Hematopoietic multipotent progenitor cell treated with erythropoietin and hydrocortisone succinate and interleukin-3 and kit ligand, for 6 days (in vitro differentiated cells): ENCODE measurements around the gene LIPH.
"Not testable (repeated sequence)": the region's sequence is repeated elsewhere in the genome, so short reads cannot be mapped to it uniquely, and the experiment has no call there.

Source experiments
- DNase-seq: peaks from one replicate; pipeline ENCODE4 v3.0.0-alpha.2; 2015

Gene LIPH

DNA sequence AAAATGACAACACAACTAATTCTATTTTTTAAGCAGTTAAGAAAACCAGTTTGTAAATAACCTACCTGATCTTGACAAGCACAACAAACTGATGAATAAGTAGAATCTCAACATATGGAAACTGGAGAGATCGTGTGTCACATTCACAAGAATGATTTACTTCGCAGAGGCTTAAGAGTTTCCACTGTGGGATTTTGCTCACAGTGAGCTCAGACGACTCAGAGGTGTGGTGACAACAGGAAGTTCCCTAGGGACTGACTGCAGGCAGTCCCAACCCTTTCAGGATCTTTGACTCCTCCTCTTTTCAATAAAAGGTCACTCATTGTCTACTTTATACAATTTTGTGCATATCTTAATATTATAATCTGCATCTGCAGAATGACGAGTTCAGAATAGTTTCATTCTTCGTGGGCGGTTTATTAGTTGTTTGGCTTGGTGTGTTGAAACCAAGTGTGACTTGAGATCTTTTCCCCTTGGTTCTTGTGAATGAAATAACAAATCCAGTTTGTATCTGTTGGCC is at the start of gene LIPH:
Gene LIPH (minus strand): TSS at position 231 of the 520 bp plus-strand sequence. CDS start 117 bp downstream, at position 114.
- no peak for DNase-seq

DNA sequence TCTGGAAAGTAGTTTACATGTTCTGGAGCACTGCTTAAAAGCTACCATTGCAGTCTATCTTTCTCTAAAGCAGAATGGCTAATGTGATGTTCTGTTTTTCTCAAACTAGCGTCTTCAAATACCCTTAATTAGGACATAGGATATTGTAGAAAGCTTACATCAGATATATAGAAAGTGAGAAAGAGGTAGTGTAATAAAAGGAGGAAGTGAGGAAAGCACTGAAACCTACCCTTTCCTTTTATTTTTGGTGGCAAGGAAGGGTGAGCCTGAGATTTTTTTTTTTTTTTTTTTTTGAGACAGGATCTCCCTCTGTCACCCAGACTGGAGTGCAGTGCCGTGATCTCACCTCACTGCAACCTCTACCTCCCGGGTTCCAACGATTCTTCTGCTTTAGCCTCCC is 43.1 kb upstream of the LIPH start:
- no peak for DNase-seq

DNA sequence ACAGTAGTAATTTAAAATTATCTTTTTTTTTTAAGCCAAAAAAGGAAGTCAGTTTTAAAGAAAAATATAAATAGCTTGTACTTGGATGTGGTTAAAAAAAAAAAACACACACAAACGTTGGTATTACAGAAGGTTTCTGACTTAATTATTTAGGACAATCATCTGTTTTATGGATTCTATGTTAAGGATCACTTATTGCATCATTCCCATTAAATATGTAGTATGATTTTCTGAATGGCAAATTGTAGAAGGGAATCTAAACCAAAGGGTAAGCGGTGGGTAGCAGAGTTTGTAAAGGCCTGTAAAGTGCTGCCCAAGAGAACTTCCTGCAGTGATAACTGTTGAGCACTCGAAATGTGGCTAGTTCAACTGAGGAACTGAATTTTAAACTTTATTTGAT is 41.7 kb upstream of the LIPH start:
- no peak for DNase-seq

DNA sequence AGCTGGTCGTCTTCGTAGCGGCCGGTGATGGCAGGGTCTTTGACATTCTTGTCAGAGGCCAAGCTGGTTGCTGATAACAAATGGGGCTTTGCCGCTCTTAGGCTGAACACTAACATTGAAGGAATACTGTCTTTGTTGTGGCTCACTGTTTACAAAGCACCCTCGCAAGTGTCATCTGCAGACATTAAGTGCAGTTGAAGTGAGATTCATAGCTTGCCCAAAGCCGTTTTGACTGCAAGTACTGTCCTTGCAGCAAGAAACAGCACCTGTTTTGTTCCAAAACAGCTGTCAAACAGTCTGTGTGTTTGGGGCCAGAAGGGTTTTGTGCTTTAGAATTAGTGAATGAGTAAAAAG is 34.3 kb upstream of the LIPH start:
- DNase-seq = no peak

DNA sequence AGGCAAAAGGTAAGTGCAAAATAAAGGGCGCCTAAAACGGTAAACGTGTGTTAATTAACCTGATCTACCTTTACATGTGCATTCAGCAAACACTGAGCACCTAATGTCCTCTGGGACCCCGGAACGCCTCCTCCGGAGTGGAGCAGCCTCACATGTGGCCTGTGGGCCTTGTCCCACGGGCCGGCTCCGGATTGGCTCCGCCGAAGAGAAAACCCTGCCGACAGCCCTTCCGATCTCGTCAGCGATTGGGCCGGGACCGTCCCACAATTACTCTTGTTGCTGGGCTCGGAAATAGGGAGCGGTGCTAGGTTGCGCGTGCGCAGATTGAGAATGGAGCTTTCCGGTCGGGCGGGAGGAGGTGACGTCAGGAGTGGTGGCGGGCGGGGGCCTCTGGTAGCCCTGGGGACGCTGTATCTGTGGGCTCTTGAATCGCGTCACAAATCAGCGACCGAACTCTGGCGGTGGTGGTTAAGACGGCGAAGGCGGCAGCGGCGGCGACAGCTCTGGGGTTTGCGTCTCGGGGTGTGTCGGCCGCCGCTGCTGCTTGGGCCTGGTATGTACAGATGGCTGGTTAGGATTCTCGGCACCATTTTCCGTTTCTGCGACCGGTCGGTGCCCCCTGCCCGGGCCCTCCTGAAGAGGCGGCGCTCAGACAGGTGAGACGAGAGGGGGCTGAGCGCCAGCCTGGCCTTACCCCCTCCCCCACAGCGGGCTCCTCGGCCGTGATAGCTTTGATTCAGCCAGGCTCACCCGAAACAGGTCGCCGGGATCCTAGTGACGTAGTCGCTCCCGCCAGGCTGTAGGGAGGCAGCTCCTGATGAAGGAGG is 33.7 kb upstream of the LIPH start, which contains the start of gene SENP2:
Gene SENP2 (plus strand): TSS at position 437 of the 827 bp plus-strand sequence. CDS start 119 bp downstream, at position 556.
- peak; percentile 100 for DNase-seq

DNA sequence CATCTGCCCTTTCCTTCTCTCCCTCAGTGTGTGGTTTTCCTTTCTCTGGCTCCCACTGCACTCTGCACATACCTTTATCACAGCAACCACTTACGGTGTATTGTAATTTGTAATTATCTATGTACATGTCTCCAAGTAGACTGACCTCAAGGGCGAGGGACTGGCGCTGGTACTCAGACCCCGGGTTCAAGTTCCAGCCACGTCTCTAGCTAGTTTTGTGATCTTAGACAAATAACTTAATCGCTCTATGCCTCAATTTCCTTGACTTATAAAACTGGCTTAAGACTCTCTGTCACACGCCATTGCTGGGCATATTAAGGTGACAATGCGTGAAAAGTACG is 33.1 kb upstream of the LIPH start:
- no peak for DNase-seq

DNA sequence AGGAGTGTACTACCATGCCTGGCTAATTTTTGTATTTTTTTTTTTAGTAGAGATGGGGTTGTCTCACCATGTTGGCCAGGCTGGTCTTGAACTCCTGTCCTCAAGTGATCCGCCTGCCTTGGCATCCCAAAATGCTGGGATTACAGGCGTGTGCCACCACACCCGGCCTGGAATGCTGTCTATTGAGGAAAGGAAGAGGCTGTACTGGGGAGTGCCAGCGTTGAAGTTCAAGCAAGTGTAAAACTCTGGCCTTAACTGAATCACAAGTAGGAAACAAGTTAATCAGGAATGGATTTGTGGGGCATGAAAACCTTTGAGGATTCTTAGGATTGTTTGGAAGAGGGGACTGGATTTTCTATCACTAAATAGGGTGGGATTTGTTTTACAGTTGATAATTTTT is 32.3 kb upstream of the LIPH start:
- no peak for DNase-seq

DNA sequence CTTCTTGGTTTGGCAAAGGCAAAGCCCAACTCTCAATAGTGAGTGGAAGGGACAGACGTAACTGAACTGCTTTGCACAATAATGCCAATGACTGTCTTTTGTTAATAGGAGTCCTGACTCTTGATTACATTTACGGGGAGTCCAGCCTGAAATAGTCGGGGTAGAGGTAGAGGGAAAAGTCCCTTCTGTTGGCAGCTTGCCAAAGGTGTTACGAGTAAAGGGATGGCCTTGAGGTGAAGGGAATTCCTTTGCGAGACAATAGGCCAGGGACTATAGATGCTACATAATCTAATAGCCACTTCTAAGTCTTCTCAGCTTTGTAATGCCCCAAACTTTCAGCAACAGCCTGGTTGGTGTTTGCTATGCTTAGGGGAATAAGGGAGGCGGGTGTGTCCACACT is 31.5 kb upstream of the LIPH start:
- no peak for DNase-seq

DNA sequence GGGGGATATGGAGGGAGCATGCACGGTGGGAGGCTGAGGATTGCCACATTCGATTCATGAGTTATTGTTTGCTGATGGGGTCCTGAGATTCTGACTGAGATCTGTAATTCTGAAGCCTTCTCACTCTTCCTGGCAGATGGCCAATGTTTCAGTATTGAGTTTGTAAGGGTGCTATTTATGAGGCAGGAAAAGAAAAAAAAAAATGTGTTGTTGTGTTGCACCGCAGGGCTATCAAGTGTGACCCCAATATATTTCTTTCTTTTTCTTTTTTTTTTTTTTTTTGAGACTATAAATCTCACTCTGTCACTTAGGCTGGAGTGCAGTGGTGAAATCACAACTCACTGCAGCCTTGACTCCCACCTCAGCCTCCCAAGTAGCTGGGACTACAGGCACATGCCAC is 30.5 kb upstream of the LIPH start:
- DNase-seq = peak; percentile 78

DNA sequence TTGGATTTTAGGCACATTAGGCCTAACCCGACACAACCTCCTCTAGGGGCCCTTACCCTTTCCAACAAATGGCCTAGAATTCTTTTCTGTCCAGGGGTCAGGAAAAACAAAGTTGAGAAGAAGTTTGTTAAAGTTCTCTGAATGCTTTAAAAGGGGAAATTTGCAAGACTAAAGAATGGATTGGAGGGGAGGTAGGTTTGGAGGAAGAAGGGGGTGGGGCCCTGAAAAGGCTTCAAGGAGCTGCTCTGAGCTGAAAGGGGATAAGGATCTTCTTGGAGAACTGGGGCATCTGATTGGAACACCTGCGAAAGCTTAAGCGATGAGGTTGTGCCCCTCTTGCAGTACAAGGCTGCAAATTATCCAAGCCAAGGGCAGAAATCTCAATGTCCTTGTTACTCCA is 29.8 kb upstream of the LIPH start:
- DNase-seq = no peak

DNA sequence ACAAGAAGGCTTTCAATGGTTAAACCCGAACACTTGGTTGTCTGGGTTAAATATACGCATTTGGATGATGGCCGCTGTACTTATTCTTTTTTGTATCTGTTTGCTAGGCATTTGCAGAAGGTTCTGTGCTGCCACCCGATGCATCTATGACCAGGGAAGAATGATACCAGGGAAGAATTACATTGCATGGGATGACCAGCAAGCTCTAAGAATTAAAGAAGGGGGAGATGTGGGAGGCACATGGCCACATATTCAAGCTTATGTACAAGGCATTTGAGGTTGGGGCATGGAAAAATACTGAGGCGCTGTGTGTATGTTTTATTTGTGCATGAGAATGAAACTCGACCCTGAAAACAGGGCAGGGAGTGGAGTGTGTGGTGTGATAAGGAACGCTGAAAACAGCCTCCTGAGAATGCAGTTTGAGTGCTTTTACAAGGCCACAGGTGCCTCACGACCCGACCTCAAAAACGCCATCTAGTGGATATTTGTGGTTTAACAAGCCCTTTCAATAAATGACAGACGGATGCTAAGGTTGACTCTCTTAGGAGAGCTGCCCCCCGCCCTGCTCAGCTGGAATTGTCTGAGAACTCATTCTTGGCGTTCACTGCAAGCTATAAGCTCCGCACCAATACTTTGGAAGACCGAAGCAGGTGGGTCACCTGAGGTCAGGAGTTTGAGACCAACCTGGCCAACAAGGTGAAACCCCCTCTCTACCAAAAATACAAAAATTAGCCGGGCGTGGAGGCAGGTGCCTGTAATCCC is 22.9 kb upstream of the LIPH start:
- DNase-seq = peak; percentile 89

DNA sequence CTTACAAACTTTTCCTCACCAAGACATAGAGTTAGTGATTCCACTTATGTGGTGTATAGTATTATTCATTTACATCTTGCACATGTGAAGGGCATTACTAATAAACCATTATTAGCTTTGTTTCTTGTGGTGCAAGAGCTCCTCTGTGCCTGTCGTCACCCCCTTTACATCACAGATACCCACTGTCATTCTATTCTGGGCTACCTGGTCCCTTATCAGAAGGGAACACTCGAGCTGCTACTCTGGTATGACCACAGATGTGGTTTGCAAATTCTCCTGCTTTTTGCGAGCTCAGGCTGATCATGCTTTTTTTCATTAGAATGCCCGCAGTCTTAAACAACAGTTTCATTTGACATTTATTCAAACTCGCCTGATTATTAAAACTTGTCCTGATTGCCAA is 19.8 kb upstream of the LIPH start:
- DNase-seq = peak; percentile 94

DNA sequence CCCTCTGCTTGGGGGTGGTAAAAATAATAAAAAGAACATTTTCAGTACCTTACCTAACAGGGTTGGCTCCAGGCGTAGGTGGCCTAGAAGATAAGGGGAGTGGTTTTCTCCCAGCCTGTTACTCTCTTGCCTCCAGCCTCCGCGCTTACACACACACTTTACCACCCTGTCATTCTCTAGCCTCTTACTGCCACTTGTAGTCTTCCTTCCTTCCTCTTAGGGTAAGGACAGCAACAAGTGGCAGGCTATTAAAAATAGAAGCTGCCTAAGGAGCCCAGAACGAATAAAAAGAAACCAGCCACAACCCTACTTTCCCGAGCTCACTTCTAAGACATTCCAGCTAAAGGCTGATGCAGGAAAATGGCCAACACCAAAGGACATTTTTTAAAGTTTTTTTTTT is 9.6 kb upstream of the LIPH start:
- peak; percentile 81 for DNase-seq

DNA sequence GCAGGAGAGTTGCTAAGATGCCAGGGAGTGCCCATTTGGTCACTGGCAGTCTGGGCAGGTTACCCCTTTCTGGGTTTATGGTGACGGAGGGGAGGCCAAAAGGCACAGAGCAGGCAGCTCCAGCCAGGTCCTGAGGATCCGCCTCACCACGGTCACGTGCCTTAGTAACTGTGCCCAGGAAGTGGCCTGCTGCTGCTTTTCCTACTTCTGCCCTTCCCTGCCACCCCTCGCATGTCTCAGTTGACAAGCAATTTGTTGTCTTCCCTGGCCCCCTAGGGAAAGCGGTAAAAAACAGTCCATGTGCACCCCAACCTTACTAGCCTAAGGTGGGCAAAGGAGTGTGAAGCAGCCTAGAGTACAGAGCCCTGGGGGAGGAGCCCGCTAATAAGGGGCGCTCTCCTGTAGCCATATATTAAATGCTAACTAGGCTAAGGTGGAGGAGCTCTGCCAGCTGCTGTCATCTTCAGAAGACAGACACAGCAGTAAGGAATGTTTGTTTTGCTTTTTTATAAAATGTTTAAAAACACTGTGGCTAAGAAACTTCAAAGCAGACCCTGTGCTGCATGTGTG is 9.1 kb upstream of the LIPH start:
- peak; percentile 81 for DNase-seq

DNA sequence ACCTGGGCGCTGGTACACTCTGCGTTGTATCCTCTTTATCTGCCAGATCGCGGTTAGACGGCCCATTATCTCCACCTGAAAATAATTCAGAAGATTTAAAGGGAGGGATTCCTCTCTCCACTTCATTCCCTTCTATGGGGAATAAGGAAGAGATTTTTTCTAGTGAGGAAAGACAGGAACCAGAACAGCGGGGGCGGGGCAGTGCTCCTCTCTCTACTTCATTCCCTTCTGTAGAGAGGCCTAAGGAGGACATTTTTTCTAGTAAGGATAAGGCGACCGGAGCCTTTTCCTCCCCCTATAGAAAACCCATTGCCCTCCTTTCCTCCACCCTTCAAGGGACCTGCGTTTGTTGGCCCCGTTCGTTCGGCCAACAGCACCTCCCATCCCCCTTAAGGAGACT is 8.3 kb upstream of the LIPH start:
- no peak for DNase-seq

DNA sequence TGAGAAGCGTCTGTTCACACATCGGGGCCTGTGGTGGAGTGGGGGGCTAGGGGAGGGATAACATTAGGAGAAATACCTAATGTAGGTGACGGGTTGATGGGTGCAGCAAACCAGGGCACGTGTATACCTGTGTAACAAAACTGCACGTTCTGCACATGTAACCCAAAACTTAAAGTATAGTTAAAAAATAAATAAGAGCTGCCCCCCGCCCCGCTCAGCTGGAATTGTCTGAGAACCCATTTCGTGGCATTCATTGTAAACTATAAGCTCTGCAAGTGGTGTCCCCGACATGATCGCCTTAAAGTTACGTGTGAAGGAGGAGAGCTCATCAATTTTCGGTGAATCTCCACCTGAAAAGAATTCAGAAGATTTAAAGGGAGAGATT is 7.3 kb upstream of the LIPH start:
- DNase-seq = no peak

DNA sequence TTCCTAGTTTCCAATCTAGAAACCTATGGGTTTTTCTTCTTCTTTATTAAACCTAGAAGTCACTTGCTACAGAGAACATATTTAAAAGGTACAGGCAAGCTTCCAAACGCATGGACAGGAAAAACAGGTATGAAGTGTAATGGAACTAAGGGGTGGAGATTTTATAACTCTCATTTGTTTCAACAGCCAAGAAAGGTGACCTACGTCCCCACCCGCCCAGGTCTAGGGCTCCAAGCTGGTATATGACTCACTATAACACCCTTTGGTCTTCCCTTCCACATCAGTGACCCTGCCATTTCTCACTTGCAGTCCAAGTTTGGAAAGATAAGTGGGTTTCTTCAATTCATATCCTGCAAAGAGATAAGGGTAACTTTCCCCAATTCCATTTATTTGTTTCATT is 6.0 kb upstream of the LIPH start:
- peak; percentile 34 for DNase-seq

DNA sequence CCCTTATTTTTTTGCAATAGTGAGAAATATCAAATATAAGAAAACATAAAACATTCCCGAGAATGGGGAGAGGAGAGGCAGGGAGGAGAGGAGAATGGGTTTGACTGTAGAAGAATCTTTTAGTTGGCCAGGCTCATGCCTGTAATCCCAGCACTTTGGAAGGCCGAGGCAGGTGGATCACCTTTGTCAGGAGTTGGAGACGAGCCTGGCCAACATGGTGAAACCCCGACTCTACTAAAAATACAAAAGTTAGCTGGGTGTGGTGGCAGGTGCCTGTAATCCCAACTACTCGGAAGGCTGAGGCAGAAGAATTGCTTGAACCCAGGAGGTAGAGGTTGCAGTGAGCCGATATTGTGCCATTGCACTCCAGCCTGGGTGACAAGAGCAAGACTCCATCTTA is 4.3 kb upstream of the LIPH start:
- DNase-seq = not testable (repeated sequence)

DNA sequence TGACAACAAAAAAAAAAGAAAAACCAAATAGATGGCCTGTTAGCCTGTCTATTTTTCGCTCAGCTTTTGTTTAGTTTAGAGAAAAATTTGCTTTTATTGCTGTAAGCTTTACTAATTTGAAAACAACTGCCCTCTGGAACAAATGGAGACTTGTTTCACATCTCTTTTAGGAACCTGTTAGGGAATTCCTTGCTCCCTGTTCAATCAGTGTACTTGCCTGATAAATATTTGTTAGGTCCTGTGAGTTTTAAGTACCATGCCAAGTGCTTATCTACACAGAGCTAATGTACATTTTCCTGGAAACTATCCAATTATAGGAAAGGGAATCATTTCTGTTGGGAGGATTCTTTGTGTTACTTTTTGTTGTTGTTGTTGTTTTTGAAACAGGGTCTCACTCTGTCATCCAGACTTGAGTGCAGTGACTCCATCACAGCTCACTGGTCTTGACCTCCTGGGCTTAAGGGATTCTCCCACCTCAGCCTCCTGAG is 3.5 kb upstream of the LIPH start:
- DNase-seq = no peak

DNA sequence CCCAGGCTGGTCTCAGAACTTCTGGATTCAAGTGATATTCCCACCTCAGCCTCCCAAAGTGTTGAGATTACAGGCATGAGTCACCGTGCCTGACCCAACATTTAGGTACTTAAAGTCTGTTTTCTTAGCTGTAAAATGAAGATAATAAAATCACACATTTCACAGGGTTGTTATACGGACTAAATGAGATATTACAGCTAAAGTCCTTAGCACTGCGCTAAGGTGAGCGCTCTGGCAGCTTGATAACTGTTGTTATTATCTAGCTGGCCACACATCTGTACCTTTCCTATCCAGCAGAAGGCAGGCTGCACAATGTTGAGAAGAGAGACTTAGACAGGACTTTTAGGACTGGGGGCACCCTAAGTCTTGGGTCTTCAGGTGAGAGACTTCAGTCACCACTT is 2.7 kb upstream of the LIPH start:
- DNase-seq = peak; percentile 53

DNA sequence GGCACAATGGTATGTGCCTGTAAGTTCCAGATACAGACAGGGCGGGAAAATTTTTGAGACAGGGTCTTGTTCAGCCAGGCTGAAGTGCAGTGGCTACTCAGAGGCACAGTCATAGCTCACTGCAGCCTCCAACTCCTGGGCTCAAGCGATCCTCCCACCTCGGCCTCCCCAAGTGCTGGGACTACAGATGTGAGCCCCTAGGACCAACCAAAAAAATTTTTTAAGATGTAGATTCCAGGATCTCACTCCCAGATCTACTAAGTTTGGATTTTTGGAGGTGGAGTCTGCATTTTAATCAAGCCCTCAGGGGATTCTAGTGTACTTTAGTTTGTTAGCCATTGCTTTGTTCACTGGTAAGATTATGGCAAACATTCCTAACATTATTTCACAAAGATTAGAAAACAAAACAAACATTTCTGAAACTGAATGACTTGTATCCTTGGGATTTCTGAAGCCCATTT is 2.7 kb downstream of the LIPH start:
- no peak for DNase-seq

DNA sequence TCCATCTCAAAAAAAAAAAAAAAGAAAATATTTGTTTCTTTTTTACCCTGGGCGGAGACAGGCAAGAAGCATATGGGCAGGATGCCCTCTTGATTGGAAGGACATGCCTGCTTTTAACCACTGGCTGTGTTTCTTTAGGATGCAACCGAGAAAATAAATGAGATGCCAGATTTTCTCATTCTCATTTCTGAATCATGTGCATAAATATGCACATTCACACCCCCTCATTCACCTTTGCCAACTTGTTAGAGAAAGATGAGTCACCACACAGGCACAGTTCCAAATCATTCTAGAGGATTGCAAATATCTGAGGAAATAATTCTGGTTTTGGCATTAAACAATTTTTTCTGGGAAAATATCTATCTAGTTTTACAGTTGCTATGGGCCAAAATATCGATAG is 3.3 kb downstream of the LIPH start:
- DNase-seq = peak; percentile 51

DNA sequence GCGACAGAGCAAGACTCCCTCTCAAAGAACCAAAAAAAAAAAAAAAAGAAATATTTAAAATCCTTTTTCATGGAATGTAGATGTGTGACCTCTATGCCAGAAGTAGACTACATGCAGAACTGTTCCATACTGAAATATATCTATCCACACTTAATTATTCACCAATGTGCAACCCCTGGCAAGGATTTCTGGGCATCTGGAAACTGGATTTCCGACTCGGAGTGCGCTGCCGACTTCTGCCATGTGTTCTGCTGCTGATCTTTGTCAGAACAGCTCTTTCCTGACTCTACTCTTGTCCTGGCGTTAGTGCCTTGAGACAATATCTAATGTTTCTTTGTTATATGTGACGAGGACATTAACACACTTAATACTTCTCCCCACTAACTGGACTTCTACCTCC is 11.7 kb downstream of the LIPH start:
- no peak for DNase-seq

DNA sequence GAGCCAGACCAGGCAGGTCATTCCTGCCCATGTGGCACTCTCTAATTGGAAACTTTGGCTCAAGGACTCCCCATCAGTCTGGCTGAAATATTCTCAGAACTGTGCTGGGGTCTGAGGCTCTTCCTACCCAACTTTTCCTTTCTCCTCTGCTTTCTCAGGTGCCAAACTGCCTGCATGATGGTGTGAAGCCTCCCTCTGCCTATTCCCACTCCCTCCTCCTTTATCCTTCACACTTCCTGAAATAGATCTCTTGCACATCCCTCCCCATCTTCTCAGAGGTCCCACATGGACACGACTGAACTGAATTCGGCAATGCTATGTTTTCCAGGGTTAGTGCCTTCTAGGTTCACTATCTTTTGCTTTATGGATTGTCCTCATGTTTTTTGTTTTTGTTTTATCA is 12.5 kb downstream of the LIPH start:
- no peak for DNase-seq
